NCI-H187 treated with DMSO at 0.1 percent for 48 hours (cell line): ENCODE measurements around the gene NCAPD2.

Experiments
- DNase-seq: peaks from one replicate; lab custom pipeline; 2025; lab: John Stamatoyannopoulos, UW

The NCAPD2 gene

DNA sequence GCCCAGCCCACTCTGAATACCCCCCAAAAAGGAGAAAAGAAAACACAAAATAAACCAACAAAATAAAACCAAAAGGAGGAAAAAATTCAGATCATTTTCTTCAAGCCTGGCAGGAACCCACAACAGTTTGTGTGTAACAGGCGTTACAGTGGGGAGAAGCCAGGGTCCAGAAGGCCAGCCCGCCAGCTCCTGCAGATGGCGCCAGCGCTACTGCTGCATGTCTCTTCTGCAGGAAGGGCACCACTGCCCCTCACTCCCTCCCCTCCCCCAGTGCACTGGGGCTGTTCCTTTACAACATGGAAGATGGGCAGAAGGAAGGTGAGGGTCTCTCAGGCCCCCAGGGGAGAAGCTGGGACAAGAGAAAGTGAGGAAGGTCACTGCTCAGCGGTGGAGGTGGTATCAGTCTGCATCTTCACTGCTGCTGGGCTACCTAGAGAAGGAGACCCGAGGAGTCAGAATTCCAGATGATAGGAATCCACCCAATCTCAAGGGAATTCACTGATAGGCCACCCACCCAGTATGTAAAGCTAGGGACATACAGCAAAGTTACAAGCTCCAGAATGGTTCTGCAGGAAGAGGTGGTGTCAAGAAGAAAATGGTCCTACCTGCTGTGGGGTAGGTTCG lies 76.5 kb downstream of the NCAPD2 start:
- no peak for DNase-seq

DNA sequence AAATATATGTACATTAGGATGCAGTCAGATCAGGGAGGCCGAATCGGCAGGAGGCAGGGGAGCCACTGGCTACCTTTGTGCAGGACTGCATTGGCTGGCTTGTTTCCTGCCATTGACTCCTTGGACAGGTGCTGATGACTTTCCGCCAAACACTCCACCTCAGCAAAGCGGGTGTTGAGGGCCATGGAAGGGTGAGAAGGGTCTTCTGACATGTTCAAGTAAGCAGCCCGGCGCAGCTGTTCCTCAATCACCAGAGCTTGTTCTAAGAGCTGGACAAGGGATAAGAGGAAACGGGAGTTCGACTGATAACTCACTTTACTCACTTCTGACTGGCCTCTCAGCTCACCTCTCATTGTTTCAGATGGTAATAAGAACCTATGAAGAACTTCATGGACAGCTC lies 79.1 kb downstream of the NCAPD2 start:
- no peak for DNase-seq

DNA sequence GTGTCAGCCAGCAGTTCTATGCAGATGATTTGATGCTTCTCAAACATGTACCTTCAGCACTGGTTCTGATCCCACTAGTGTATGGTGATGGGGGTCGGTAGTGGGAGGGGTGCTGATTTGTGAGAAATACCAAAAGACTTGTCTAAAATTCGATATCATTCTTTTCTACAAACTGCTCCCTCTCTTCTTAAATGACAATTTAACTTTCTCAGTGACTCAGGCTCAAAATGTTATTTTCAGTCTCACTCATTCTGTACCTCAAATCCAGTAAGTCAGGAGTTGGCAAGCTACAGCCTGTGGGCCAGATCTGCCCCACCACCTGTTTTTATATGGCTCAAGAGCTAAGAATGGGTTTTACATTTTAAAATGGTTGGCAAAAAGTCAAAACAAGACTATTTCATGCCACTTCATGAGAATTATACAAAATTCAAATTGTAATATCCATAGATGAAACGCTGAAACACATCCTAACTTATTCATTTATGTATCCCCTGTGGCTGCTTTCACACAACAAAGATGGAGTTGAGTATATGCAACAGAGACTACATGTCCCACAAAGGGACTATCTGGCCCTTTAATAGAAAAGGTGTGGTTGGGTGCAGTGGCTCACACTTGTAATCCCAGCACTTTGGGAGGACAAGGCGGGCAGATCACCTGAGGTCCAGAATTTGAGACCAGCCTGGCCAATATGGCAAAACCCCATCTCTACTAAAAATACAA lies 80.8 kb downstream of the NCAPD2 start:
- no peak for DNase-seq

DNA sequence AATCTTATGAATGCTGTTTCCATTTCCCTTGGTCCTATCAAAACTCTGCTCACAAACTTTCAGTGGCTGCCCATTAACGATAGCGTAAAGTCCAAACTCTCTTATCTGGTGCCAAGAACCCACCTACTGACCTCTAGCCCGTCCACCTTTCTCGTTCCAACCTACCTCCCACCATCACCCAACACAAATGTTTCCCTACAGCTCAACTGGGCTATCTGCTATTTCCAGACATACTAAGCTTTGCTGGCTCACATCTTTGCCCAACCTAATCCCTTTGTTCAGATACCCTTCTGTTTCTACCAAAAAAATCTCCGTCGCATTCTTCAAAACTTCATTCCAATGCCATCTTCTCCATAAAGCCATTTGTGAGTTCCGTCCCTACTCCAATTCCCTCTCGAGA lies 81.7 kb downstream of the NCAPD2 start:
- DNase-seq, result no peak
